CD4-positive, alpha-beta T cell treated with Interleukin-2 at 100 ng/mL for 4 hours (primary cell): ENCODE data around the gene HECTD1.
"Not testable (repeated sequence)": the region's sequence is repeated elsewhere in the genome, so short reads cannot be mapped to it uniquely, and the experiment has no call there.

Source experiments
- DNase-seq: peaks from one replicate; pipeline ENCODE4 v3.0.0-alpha.2; 2020; ENCODE audit warnings: low spot score

Gene HECTD1

GRCh38 chr14:31207755-31208545 is at the start of gene HECTD1:
Gene HECTD1, minus strand, starts transcription at chr14:31207793. Its CDS starts 1,857 bp downstream, at chr14:31205936.
- DNase-seq, result peak; percentile 88

GRCh38 chr14:31257244-31257553 is 49.6 kb upstream of the HECTD1 start:
- no peak for DNase-seq

GRCh38 chr14:31256534-31257243 is 49.1 kb upstream of the HECTD1 start:
- no peak for DNase-seq

- DNase-seq, result not testable (repeated sequence)
Measured at GRCh38 chr14:31255918-31256317, 48.3 kb upstream of the HECTD1 start.

- DNase-seq, result no peak
Measured at GRCh38 chr14:31255286-31255685, 47.7 kb upstream of the HECTD1 start.

- DNase-seq, result no peak
Measured at GRCh38 chr14:31253746-31254471, 46.3 kb upstream of the HECTD1 start.

- DNase-seq, result no peak
Measured at GRCh38 chr14:31252865-31253264, 45.3 kb upstream of the HECTD1 start.

GRCh38 chr14:31251028-31251958 is 43.7 kb upstream of the HECTD1 start:
- DNase-seq, result no peak

GRCh38 chr14:31244626-31245025 is 37.0 kb upstream of the HECTD1 start:
- DNase-seq, result no peak

- no peak for DNase-seq
Measured at GRCh38 chr14:31243860-31244259, 36.3 kb upstream of the HECTD1 start.

- DNase-seq, result not testable (repeated sequence)
Measured at GRCh38 chr14:31242161-31242940, 34.8 kb upstream of the HECTD1 start.

- no peak for DNase-seq
Measured at GRCh38 chr14:31241450-31242114, 34.0 kb upstream of the HECTD1 start.

GRCh38 chr14:31239741-31240140 is 32.1 kb upstream of the HECTD1 start:
- no peak for DNase-seq

GRCh38 chr14:31235462-31235861 is 27.9 kb upstream of the HECTD1 start:
- no peak for DNase-seq

GRCh38 chr14:31232081-31232480 is 24.5 kb upstream of the HECTD1 start:
- no peak for DNase-seq

- not testable (repeated sequence) for DNase-seq
Measured at GRCh38 chr14:31231272-31231671, 23.7 kb upstream of the HECTD1 start.

- no peak for DNase-seq
Measured at GRCh38 chr14:31230573-31230958, 23.0 kb upstream of the HECTD1 start.

GRCh38 chr14:31229638-31230572 is 22.3 kb upstream of the HECTD1 start:
- DNase-seq, result no peak

GRCh38 chr14:31229009-31229408 is 21.4 kb upstream of the HECTD1 start:
- no peak for DNase-seq
